ENCODE results near the gene EPHA1. TPM values are rescaled to one million over a fixed set of nuclear protein-coding genes. Genes with fewer than 3 reads are reported as not detected.

Gene EPHA1
- total RNA-seq, 1 donor from 2014 or later, result 54.4 TPM

DNA sequence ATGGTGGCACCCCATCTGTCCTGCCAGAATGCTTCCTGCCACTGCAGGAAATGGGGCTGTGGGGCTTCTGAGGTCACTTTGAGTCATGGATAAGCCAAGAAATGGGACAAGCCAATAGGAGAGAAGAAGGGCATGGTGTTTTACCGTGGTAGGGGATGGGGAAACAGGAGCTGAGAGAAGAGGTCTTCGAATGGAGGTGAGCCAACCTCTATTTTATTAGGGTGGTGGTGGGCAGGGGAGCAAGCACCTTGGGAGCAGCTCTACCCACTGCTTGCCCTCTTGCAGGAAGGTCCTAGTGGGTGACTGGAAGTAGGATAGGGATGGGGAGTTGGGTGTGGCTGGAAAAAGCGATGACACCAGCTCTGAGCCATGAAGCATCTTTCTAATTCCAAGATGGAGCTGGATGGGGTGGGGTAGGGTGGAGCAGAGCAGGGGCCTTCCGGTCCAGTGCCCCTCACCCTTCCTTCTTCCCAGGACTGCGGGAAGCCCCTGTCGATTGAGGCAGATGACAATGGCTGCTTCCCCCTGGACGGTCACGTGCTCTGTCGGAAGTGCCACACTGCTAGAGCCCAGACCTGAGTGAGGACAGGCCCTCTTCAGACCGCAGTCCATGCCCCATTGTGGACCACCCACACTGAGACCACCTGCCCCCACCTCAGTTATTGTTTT lies 18.4 kb downstream of the EPHA1 start:
- peaks cover 17% of the 10 kb centered on the region for H3K36me3 Mint-ChIP-seq (ENCODE audit: insufficient read depth)
- H3K4me1 Mint-ChIP-seq (ENCODE audit: low read depth), result peaks cover 1% of the 10 kb centered on the region
- DNase-seq (ENCODE audit: low spot score, unreplicated experiment), result no peak
- H3K9me3 Mint-ChIP-seq (ENCODE audit: low read depth), result no peaks in the 10 kb centered on the region
- TF ChIP-seq, protein P1, sequence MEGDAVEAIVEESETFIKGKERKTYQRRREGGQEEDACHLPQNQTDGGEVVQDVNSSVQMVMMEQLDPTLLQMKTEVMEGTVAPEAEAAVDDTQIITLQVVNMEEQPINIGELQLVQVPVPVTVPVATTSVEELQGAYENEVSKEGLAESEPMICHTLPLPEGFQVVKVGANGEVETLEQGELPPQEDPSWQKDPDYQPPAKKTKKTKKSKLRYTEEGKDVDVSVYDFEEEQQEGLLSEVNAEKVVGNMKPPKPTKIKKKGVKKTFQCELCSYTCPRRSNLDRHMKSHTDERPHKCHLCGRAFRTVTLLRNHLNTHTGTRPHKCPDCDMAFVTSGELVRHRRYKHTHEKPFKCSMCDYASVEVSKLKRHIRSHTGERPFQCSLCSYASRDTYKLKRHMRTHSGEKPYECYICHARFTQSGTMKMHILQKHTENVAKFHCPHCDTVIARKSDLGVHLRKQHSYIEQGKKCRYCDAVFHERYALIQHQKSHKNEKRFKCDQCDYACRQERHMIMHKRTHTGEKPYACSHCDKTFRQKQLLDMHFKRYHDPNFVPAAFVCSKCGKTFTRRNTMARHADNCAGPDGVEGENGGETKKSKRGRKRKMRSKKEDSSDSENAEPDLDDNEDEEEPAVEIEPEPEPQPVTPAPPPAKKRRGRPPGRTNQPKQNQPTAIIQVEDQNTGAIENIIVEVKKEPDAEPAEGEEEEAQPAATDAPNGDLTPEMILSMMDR (IDR thresholded peaks at IDR 0.05; ENCODE audit: unreplicated experiment), result no peak
- H3K27ac Mint-ChIP-seq, result no peak overlapping the region
- H3K4me3 Mint-ChIP-seq (ENCODE audit: low read depth), result no peak overlapping the region
- no peaks in the 10 kb centered on the region for H3K27me3 Mint-ChIP-seq

DNA sequence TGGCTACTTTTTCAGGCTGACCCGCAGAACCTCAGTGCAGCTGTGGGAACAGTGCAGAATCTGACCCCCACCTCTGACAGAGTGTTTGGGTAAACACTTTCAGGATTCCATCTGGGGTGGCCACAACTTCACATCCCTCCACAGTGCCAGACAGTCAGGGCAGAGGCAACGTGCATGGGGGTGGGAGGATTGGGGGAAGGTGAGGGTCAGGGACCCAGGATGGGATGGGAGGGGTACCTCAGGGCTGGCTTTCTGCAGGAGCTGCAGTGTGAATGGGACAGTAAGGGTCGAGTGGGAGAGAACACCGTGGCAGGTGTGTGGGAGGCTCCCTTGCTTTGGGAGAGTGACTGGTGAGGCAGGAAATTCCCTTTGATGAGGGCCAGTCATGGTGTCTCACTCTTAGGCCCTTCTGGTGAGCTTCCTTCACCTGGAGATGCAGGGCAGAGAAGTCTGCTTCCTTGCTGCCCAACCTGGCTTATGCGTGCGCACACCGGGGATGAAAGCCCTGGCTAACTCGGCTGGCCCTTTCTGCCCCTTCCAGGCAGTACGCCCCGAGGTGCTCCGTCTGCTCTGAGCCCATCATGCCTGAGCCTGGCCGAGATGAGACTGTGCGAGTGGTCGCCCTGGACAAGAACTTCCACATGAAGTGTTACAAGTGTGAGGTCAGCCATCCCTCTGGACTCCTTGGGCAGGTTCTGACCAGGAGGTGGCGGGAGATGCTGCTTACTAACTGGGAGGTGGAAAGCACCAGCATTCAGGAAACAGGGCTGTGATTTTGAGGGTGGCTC lies 19.1 kb downstream of the EPHA1 start:
- TF ChIP-seq, protein P1 (IDR thresholded peaks at IDR 0.05; ENCODE audit: unreplicated experiment), result no peak
- DNase-seq (ENCODE audit: low spot score, unreplicated experiment), result no peak
- Mint-ChIP-seq H3K27ac (no peak overlapping the region), H3K36me3 (ENCODE audit: insufficient read depth) (peaks cover 14% of the 10 kb centered on the region), H3K9me3 (ENCODE audit: low read depth) (no peaks in the 10 kb centered on the region), H3K27me3 (no peaks in the 10 kb centered on the region), H3K4me3 (ENCODE audit: low read depth) (no peak overlapping the region), H3K4me1 (ENCODE audit: low read depth) (no peaks in the 10 kb centered on the region)

DNA sequence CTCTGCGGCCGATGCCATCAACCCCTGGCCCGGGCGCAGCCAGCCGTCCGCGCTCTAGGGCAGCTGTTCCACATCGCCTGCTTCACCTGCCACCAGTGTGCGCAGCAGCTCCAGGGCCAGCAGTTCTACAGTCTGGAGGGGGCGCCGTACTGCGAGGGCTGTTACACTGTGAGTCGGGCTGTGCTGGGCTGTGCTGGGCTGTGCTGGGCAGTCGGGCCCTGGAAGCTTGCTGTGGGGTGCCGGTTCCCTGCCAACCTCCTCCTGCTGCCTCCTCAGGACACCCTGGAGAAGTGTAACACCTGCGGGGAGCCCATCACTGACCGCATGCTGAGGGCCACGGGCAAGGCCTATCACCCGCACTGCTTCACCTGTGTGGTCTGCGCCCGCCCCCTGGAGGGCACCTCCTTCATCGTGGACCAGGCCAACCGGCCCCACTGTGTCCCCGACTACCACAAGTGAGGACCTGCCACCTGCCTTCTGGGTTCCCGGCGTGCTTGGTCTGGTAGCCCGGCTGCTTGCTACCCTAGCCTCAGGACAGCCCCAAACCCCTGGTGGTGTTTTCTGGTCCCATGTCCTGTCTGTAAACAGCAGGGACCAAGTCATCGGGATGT lies 20.1 kb downstream of the EPHA1 start:
- TF ChIP-seq, protein P1 (IDR thresholded peaks at IDR 0.05; ENCODE audit: unreplicated experiment), result no peak
- H3K9me3 Mint-ChIP-seq (ENCODE audit: low read depth), result no peaks in the 10 kb centered on the region
- H3K27ac Mint-ChIP-seq, result no peak overlapping the region
- DNase-seq (ENCODE audit: low spot score, unreplicated experiment), result no peak
- H3K4me1 Mint-ChIP-seq (ENCODE audit: low read depth), result no peaks in the 10 kb centered on the region
- H3K36me3 Mint-ChIP-seq (ENCODE audit: insufficient read depth), result peaks cover 12% of the 10 kb centered on the region
- H3K27me3 Mint-ChIP-seq, result no peaks in the 10 kb centered on the region
- no peak overlapping the region for H3K4me3 Mint-ChIP-seq (ENCODE audit: low read depth)

DNA sequence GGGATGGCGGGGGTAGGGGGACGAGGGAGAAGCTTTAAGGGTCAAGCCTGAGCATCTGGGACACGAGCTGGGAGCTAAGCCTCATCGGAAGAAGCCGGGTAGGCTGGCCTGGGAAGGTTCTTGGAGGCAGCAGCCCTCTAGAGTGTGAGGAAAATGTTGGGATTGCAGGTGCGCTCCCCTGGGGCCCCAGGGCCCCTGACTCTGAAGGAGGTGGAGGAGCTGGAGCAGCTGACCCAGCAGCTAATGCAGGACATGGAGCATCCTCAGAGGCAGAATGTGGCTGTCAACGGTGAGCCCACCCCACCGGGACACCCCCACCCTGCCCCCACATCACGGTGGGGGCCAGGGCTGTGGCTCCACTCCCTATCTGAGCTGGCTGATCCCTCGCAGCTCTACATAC lies 20.6 kb downstream of the EPHA1 start:
- Mint-ChIP-seq H3K27ac (no peak overlapping the region), H3K4me1 (ENCODE audit: low read depth) (peaks cover under 1% of the 10 kb centered on the region)
- no peak for DNase-seq (ENCODE audit: low spot score, unreplicated experiment)

More for the DNA sequence above, 20.6 kb downstream of the EPHA1 start:
- peaks cover 12% of the 10 kb centered on the region for H3K36me3 Mint-ChIP-seq (ENCODE audit: insufficient read depth)
- no peak overlapping the region for H3K4me3 Mint-ChIP-seq (ENCODE audit: low read depth)
- H3K9me3 Mint-ChIP-seq (ENCODE audit: low read depth), result no peaks in the 10 kb centered on the region
- H3K27me3 Mint-ChIP-seq, result no peaks in the 10 kb centered on the region
- TF ChIP-seq, protein P1 (IDR thresholded peaks at IDR 0.05; ENCODE audit: unreplicated experiment), result no peak
